ENCODE measurements around the gene HSD17B4. TPM values are rescaled to one million over a fixed set of nuclear protein-coding genes. Genes with fewer than 3 reads are reported as not detected.

The HSD17B4 gene
- total and polyA plus RNA-seq, 2 of the 13 experiments (the other 11 are each of a cell fraction or from before 2014, with no cell fraction given) = 178 to 399 TPM

DNA sequence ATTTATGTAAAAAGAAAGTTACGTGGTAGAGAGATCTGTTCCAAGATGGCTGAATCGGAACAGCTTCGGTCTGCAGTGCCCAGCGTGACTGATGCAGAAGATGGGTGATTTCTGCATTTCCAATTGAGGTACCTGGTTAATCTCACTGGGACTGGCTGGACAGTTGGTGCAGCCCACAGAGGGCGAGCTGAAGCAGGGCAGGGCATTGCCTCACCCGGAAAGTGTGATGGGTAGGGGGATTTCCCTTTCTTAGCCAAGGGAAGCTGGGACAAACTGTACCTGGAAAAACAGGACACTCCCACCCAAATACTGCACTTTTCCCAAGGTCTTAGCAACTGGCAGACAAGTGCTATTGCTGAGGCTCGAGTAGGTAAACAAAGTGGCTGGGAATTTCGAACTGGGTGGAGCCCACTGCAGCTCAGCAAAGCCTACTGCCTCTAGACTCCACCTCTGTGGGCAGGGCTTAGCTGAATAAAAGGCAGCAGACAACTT, 13.1 kb upstream of the HSD17B4 start (continued):
- TF ChIP-seq, protein P1, sequence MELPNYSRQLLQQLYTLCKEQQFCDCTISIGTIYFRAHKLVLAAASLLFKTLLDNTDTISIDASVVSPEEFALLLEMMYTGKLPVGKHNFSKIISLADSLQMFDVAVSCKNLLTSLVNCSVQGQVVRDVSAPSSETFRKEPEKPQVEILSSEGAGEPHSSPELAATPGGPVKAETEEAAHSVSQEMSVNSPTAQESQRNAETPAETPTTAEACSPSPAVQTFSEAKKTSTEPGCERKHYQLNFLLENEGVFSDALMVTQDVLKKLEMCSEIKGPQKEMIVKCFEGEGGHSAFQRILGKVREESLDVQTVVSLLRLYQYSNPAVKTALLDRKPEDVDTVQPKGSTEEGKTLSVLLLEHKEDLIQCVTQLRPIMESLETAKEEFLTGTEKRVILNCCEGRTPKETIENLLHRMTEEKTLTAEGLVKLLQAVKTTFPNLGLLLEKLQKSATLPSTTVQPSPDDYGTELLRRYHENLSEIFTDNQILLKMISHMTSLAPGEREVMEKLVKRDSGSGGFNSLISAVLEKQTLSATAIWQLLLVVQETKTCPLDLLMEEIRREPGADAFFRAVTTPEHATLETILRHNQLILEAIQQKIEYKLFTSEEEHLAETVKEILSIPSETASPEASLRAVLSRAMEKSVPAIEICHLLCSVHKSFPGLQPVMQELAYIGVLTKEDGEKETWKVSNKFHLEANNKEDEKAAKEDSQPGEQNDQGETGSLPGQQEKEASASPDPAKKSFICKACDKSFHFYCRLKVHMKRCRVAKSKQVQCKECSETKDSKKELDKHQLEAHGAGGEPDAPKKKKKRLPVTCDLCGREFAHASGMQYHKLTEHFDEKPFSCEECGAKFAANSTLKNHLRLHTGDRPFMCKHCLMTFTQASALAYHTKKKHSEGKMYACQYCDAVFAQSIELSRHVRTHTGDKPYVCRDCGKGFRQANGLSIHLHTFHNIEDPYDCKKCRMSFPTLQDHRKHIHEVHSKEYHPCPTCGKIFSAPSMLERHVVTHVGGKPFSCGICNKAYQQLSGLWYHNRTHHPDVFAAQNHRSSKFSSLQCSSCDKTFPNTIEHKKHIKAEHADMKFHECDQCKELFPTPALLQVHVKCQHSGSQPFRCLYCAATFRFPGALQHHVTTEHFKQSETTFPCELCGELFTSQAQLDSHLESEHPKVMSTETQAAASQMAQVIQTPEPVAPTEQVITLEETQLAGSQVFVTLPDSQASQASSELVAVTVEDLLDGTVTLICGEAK (IDR thresholded peaks at IDR 0.05) = no peak
- TF ChIP-seq, protein P1 (CRISPR knock-in tag; IDR thresholded peaks at IDR 0.05) = no peak
- TF ChIP-seq, protein P2, sequence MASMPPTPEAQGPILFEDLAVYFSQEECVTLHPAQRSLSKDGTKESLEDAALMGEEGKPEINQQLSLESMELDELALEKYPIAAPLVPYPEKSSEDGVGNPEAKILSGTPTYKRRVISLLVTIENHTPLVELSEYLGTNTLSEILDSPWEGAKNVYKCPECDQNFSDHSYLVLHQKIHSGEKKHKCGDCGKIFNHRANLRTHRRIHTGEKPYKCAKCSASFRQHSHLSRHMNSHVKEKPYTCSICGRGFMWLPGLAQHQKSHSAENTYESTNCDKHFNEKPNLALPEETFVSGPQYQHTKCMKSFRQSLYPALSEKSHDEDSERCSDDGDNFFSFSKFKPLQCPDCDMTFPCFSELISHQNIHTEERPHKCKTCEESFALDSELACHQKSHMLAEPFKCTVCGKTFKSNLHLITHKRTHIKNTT (CRISPR knock-in tag; IDR thresholded peaks at IDR 0.05) = no peak
- TF ChIP-seq TBX2 (CRISPR knock-in tag; IDR thresholded peaks at IDR 0.05; ENCODE audit: borderline replicate concordance) = no peak
- no peak for TF ChIP-seq XRCC5 (optimal IDR thresholded peaks at IDR 0.05; ENCODE audit: low read length)
- no peak for TF ChIP-seq TP53 (CRISPR knock-in tag; conservative IDR thresholded peaks at IDR 0.05)
- TF ChIP-seq, protein P3, sequence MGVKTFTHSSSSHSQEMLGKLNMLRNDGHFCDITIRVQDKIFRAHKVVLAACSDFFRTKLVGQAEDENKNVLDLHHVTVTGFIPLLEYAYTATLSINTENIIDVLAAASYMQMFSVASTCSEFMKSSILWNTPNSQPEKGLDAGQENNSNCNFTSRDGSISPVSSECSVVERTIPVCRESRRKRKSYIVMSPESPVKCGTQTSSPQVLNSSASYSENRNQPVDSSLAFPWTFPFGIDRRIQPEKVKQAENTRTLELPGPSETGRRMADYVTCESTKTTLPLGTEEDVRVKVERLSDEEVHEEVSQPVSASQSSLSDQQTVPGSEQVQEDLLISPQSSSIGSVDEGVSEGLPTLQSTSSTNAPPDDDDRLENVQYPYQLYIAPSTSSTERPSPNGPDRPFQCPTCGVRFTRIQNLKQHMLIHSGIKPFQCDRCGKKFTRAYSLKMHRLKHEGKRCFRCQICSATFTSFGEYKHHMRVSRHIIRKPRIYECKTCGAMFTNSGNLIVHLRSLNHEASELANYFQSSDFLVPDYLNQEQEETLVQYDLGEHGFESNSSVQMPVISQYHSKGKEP (CRISPR knock-in tag; IDR thresholded peaks at IDR 0.05) = no peak
- TF ChIP-seq ZKSCAN1 (IDR thresholded peaks at IDR 0.05; ENCODE audit: low read length) = no peak
- no peak for TF ChIP-seq ZNF430 (CRISPR knock-in tag; IDR thresholded peaks at IDR 0.05)
- no peak for TF ChIP-seq ELF3 (CRISPR knock-in tag; IDR thresholded peaks at IDR 0.05)
- no peak for TF ChIP-seq ZFP36L2 (CRISPR knock-in tag; IDR thresholded peaks at IDR 0.05)
- TF ChIP-seq CEBPG (CRISPR knock-in tag; IDR thresholded peaks at IDR 0.05) = peak; percentile 53; the same call in 1 of the 2 replicates
- TF ChIP-seq ZNF333 (CRISPR knock-in tag; IDR thresholded peaks at IDR 0.05; ENCODE audit: borderline replicate concordance) = no peak
- no peak for TF ChIP-seq ZNF446 (CRISPR knock-in tag; IDR thresholded peaks at IDR 0.05)
- TF ChIP-seq, protein P4, sequence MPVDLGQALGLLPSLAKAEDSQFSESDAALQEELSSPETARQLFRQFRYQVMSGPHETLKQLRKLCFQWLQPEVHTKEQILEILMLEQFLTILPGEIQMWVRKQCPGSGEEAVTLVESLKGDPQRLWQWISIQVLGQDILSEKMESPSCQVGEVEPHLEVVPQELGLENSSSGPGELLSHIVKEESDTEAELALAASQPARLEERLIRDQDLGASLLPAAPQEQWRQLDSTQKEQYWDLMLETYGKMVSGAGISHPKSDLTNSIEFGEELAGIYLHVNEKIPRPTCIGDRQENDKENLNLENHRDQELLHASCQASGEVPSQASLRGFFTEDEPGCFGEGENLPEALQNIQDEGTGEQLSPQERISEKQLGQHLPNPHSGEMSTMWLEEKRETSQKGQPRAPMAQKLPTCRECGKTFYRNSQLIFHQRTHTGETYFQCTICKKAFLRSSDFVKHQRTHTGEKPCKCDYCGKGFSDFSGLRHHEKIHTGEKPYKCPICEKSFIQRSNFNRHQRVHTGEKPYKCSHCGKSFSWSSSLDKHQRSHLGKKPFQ (CRISPR knock-in tag; IDR thresholded peaks at IDR 0.05; ENCODE audit: insufficient replicate concordance) = no peak
- TF ChIP-seq PAWR (CRISPR knock-in tag; IDR thresholded peaks at IDR 0.05; ENCODE audit: borderline replicate concordance) = no peak
- no peak for TF ChIP-seq ZNF660 (CRISPR knock-in tag; IDR thresholded peaks at IDR 0.05; ENCODE audit: borderline replicate concordance, low read depth)
